ENCODE data around the gene PCDHGA6.
"Not testable (repeated sequence)": the region's sequence is repeated elsewhere in the genome, so short reads cannot be mapped to it uniquely, and the experiment has no call there.

The PCDHGA6 gene

DNA sequence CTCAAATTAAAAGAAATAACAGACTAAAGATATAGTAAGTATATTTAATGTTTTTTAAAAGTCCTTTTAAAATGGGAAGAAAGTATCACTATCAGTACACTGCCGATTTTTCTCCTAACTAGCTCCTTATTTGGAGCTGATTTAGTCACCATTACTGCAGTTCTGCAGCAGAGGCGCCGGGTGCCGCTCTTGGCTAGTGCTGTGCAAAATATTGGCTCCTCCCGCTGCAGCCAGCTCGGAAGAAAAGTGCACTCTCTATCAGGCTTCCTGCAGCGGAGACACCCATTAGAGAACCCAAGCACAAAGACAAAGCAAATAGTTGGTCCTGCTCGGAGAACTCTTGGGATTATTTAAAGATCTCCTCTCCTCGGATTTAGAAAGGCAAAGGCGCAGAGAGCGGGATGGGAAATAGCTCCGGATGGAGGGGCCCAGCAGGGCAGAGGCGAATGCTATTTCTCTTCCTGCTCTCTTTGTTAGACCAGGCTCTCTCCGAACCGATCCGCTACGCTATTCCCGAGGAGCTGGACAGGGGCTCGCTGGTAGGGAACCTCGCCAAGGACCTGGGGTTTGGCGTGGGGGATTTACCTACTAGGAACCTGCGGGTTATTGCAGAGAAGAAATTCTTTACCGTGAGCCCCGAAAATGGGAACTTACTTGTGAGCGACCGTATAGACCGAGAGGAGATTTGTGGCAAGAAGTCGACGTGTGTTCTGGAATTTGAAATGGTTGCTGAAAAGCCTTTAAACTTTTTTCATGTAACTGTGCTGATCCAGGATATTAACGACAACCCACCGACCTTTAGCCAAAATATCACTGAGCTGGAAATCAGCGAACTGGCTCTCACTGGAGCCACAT is 3.5 kb upstream of the PCDHGA6 start, which contains the start of gene PCDHGB3:
TSS of gene PCDHGB3 (plus strand) at position 249 of the 855 bp plus-strand sequence. CDS start at position 402, 153 bp downstream.
- DNase-seq: peak; percentile 53
- peak within 1 kb of the TSS; percentile 62 for H3K4me3 Mint-ChIP-seq
- peaks cover 4% of the 10 kb centered on the region for H3K36me3 Mint-ChIP-seq
- H3K27ac Mint-ChIP-seq: no peak within 1 kb of the TSS
- CTCF ChIA-PET: interaction anchor here (0.7 to 2.0 kb wide), 27 partner anchors 10 to 549 kb away, joined by 3 to 12 read pairs (median 3); partner anchors contain the start of genes PCDHA5, PCDHGA12, PCDHGB4 and PCDHGB5
- peaks cover 74% of the 10 kb centered on the region for H3K27me3 Mint-ChIP-seq
- peaks cover 4% of the 10 kb centered on the region for H3K4me1 Mint-ChIP-seq
- H3K9me3 Mint-ChIP-seq: peaks cover 31% of the 10 kb centered on the region

GRCh38 chr5:141371572-141372475 is 1.9 kb upstream of the PCDHGA6 start:
- Mint-ChIP-seq H3K9me3 (peaks cover 27% of the 10 kb centered on the region), H3K27ac (no peak overlapping the region), H3K4me1 (peaks cover 4% of the 10 kb centered on the region), H3K27me3 (peaks cover 70% of the 10 kb centered on the region), H3K4me3 (no peak overlapping the region), H3K36me3 (peaks cover 4% of the 10 kb centered on the region)
- CTCF ChIA-PET: interaction anchor here (1.3 to 1.6 kb wide), 2 partner anchors 52 to 58 kb away, joined by 3 read pairs; partner anchors contain the start of genes PCDHGA12 and TAF7
- no peak for DNase-seq

- H3K27ac Mint-ChIP-seq: no peak overlapping the region
- peaks cover 61% of the 10 kb centered on the region for H3K27me3 Mint-ChIP-seq
- peaks cover 4% of the 10 kb centered on the region for H3K36me3 Mint-ChIP-seq
- H3K9me3 Mint-ChIP-seq: peaks cover 29% of the 10 kb centered on the region
- CTCF ChIA-PET: interaction anchor here (1.0 to 1.6 kb wide), 4 partner anchors 22 to 139 kb away, joined by 3 to 6 read pairs (median 4); partner anchors contain the start of gene PCDHGA10
- H3K4me3 Mint-ChIP-seq: no peak overlapping the region
- no peak for DNase-seq
- peaks cover 4% of the 10 kb centered on the region for H3K4me1 Mint-ChIP-seq
Measured at GRCh38 chr5:141374627-141375026, 936 bp downstream of the PCDHGA6 start.

GRCh38 chr5:141375444-141376155 is 1.9 kb downstream of the PCDHGA6 start:
- peaks cover 29% of the 10 kb centered on the region for H3K9me3 Mint-ChIP-seq
- H3K36me3 Mint-ChIP-seq, H3K4me1 Mint-ChIP-seq, H3K27ac Mint-ChIP-seq, DNase-seq, CTCF ChIA-PET, H3K4me3 Mint-ChIP-seq: not testable (repeated sequence)
- H3K27me3 Mint-ChIP-seq: peaks cover 56% of the 10 kb centered on the region

- H3K27me3 Mint-ChIP-seq: peaks cover 43% of the 10 kb centered on the region
- no peak for DNase-seq
- H3K9me3 Mint-ChIP-seq: peaks cover 14% of the 10 kb centered on the region
- CTCF ChIA-PET: interaction anchor here (1.1 kb wide), 1 partner anchor 38 kb away, joined by 3 read pairs; the partner anchor contains the start of gene PCDHGA11
- no peaks in the 10 kb centered on the region for H3K36me3 Mint-ChIP-seq
- H3K27ac Mint-ChIP-seq: no peak within 1 kb of the TSS
- peak within 1 kb of the TSS; percentile 54 for H3K4me3 Mint-ChIP-seq
- H3K4me1 Mint-ChIP-seq: no peaks in the 10 kb centered on the region
Measured at GRCh38 chr5:141382469-141383294, 9.0 kb downstream of the PCDHGA6 start, which contains the start of gene PCDHGA7. TSS of gene PCDHGA7 (plus strand) at chr5:141382742. CDS start at chr5:141382900, 158 bp downstream.

- H3K9me3 Mint-ChIP-seq: peaks cover 14% of the 10 kb centered on the region
- H3K27ac Mint-ChIP-seq: no peak overlapping the region
- CTCF ChIA-PET: interaction anchor here (1.1 kb wide), 1 partner anchor 37 kb away, joined by 3 read pairs; the partner anchor contains the start of gene PCDHGA11
- H3K4me1 Mint-ChIP-seq: no peaks in the 10 kb centered on the region
- DNase-seq: no peak
- peaks cover under 1% of the 10 kb centered on the region for H3K36me3 Mint-ChIP-seq
- H3K27me3 Mint-ChIP-seq: peaks cover 46% of the 10 kb centered on the region
- H3K4me3 Mint-ChIP-seq: no peak overlapping the region
Measured at GRCh38 chr5:141383345-141383744, 9.7 kb downstream of the PCDHGA6 start.

GRCh38 chr5:141384471-141385267 is 11.0 kb downstream of the PCDHGA6 start:
- H3K9me3 Mint-ChIP-seq: peaks cover 22% of the 10 kb centered on the region
- CTCF ChIA-PET: no interaction called here
- no peak overlapping the region for H3K4me3 Mint-ChIP-seq
- no peak for DNase-seq
- peaks cover 3% of the 10 kb centered on the region for H3K36me3 Mint-ChIP-seq
- no peak overlapping the region for H3K27ac Mint-ChIP-seq
- no peaks in the 10 kb centered on the region for H3K4me1 Mint-ChIP-seq
- H3K27me3 Mint-ChIP-seq: peaks cover 58% of the 10 kb centered on the region

DNA sequence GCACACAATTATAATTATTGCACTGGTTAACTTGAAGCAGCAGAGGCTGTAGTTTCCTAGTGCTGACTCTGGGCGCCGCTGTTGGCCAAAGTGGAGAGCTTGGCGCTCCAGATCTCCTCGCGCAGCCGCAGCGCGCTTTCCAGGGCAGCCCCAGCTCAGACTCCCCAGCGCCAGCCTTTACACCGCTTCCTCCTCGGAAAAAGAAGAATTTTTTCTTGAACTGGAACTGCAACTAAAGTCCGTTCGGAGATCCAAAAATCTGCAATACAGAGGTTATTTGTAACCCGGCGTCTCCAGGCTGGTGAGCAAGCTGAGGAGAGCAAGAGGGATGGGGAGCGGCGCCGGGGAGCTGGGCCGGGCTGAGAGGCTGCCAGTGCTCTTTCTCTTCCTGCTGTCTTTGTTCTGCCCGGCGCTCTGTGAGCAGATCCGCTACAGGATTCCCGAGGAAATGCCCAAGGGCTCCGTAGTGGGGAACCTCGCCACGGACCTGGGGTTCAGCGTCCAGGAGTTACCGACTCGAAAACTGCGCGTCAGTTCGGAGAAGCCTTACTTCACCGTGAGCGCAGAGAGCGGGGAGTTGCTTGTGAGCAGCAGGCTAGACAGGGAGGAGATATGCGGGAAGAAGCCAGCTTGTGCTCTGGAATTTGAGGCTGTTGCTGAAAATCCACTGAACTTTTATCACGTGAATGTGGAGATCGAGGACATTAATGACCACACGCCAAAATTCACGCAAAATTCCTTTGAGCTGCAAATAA is 14.0 kb downstream of the PCDHGA6 start, which contains the start of gene PCDHGB4:
TSS of gene PCDHGB4 (plus strand) at position 142 of the 755 bp plus-strand sequence. CDS start at position 329, 187 bp downstream.
- not testable (repeated sequence) for H3K36me3 Mint-ChIP-seq, H3K4me1 Mint-ChIP-seq
- H3K9me3 Mint-ChIP-seq: peaks cover 29% of the 10 kb centered on the region
- H3K4me3 Mint-ChIP-seq: peak within 1 kb of the TSS; percentile 31
- peak within 1 kb of the TSS; percentile 46 for H3K27ac Mint-ChIP-seq
- CTCF ChIA-PET: interaction anchor here (1.1 to 2.0 kb wide), 3 partner anchors 18 to 123 kb away, joined by 3 to 5 read pairs (median 4); partner anchors contain the start of genes PCDHGA12 and PCDHGB3
- peaks cover 49% of the 10 kb centered on the region for H3K27me3 Mint-ChIP-seq
- DNase-seq: peak; percentile 43

DNA sequence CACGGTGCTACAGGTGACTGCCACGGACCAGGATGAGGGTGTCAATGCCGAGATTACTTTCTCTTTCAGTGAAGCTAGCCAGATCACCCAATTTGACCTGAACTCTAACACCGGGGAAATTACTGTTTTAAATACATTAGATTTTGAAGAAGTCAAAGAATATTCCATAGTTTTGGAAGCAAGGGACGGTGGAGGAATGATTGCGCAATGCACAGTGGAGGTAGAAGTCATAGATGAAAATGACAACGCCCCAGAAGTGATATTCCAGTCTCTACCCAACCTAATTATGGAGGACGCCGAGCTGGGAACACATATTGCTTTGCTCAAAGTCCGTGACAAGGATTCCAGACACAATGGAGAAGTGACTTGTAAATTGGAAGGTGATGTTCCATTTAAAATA is 15.0 kb downstream of the PCDHGA6 start:
- Mint-ChIP-seq H3K36me3 (peaks cover 10% of the 10 kb centered on the region), H3K9me3 (peaks cover 30% of the 10 kb centered on the region), H3K4me3 (no peak overlapping the region), H3K27me3 (peaks cover 49% of the 10 kb centered on the region), H3K4me1 (no peaks in the 10 kb centered on the region), H3K27ac (peak overlapping the region; percentile 46)
- no peak for DNase-seq
- CTCF ChIA-PET: no interaction called here

GRCh38 chr5:141389153-141390042 is 15.7 kb downstream of the PCDHGA6 start:
- peaks cover 30% of the 10 kb centered on the region for H3K9me3 Mint-ChIP-seq
- H3K27me3 Mint-ChIP-seq: peaks cover 53% of the 10 kb centered on the region
- H3K27ac Mint-ChIP-seq: no peak overlapping the region
- peaks cover 11% of the 10 kb centered on the region for H3K36me3 Mint-ChIP-seq
- H3K4me3 Mint-ChIP-seq: peak overlapping the region; percentile 1
- no peak for DNase-seq
- CTCF ChIA-PET: interaction anchor here (1.2 to 2.4 kb wide), 2 partner anchors 23 to 41 kb away, joined by 4 to 8 read pairs; partner anchors contain the start of genes PCDHGA10 and PCDHGA12
- no peaks in the 10 kb centered on the region for H3K4me1 Mint-ChIP-seq

Measured in activated naive CD4-positive, alpha-beta T cell treated with anti-CD3 and anti-CD28 coated beads, Interleukin-2, amount 10 ng/mL, durations not matched to agents 7 days and 5 days (primary cell).